Measurements from ENCODE around the gene PUM1.
"Not testable (repeated sequence)": the region's sequence is repeated elsewhere in the genome, so short reads cannot be mapped to it uniquely, and the experiment has no call there.

PUM1 gene

GRCh38 chr1:31064111-31064717, 1.3 kb downstream of the PUM1 start:
- DNase-seq = no peak

- peak; percentile 24 for DNase-seq
Measured at GRCh38 chr1:31063631-31064030, 1.9 kb downstream of the PUM1 start.

GRCh38 chr1:31062867-31063380, 2.6 kb downstream of the PUM1 start:
- DNase-seq = no peak

- DNase-seq = not testable (repeated sequence)
Measured at GRCh38 chr1:31062162-31062866, 3.2 kb downstream of the PUM1 start.

GRCh38 chr1:31058012-31058411, 7.5 kb downstream of the PUM1 start:
- no peak for DNase-seq

DNA sequence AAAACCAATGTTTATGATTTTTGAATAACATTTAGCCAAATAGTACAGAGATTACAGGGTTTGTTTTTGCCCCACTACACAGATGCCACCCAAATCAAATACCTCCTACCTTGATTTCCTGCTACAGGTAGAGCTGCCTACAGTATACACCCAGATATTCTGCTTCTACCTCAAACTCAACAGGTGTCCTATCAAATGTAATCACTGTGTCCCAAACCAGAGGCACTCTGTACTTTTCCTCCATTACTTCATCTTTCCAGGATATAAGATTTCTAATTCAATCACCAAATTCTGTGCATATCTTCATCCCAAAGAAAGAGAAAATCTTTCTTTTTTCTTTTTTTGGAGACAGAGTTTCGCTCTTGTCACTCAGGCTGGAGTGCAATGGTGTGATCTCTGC, 9.6 kb downstream of the PUM1 start:
- DNase-seq = no peak

DNA sequence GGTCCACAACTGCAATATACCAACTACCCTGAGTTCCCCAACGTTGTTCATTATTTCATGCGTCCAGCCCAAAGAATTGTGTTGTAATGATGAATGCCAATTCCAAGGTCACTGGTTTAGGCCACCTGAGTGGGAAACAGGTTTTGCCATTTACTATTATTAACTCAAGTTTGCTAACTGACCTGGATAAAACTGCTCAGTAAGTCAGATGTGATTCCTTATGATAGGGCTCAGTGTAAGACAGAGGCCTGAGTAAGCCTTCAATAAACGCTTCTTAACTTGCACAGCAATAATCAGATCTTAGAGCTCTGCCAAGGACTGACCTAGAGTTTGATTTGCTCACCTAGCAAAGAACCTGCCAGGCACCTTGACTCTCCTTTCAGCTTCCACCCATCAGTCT, 10.0 kb downstream of the PUM1 start:
- DNase-seq = no peak

- no peak for DNase-seq
Measured at GRCh38 chr1:31054958-31055481, 10.5 kb downstream of the PUM1 start.

GRCh38 chr1:31054349-31054748, 11.2 kb downstream of the PUM1 start:
- peak; percentile 38 for DNase-seq

GRCh38 chr1:31052613-31053012, 12.9 kb downstream of the PUM1 start:
- not testable (repeated sequence) for DNase-seq

- DNase-seq = no peak
Measured at GRCh38 chr1:31051611-31052010, 13.9 kb downstream of the PUM1 start.

DNA sequence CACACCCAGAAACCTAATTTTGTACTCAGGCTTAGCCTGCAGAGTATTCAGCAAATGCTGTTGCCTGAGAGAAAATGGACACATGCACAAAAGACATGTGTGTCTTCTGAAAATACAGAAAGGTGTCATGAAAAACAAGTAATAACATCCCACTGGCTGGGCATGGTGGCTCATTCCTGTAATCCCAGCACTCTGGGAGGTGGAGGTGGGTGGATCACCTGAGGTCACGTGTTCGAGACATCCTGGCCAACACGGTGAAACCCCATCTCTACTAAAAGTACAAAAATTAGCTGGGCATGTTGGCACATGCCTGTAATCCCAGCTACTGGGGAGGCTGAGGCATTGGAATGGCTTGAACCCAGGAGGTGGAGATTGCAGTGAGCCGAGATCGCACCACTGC, 18.0 kb downstream of the PUM1 start:
- DNase-seq = not testable (repeated sequence)

DNA sequence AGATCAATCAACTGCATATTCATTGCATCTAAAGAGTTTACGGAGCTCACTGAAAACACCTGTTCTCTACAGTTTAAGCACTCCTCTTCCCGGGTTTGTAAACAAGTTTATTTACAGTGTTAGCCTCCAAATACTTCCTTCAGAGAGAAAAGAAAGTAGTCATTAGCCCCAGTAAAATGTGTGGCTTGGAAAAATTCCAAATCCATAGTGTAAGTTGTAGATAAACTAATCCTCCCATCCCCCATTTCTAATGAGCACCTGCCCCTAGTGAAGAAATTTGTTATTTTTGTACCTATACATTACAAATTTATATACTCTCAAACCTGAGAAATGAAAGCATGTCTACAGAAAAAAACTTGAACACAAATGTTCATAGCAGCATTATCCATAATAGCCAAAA, 21.9 kb downstream of the PUM1 start:
- DNase-seq = no peak

DNA sequence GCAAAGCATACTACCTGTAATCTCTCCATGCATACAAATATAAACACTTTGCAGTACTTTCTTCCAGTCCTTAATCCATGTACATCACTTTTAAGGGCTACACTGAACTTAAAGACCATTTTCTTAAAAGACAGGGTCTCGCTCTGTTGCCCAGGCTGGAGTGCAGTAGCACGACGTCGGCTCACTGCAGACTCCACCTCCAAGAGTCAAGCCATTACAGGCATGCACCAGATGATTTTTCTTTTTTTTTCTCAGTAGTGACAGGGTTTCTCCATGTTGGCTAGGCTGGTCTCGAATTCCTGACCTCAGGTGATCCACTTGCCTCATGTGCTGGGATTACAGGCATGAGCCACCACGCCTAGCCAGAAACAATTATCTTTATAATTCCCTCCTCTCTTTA, 22.9 kb downstream of the PUM1 start:
- DNase-seq = no peak

DNA sequence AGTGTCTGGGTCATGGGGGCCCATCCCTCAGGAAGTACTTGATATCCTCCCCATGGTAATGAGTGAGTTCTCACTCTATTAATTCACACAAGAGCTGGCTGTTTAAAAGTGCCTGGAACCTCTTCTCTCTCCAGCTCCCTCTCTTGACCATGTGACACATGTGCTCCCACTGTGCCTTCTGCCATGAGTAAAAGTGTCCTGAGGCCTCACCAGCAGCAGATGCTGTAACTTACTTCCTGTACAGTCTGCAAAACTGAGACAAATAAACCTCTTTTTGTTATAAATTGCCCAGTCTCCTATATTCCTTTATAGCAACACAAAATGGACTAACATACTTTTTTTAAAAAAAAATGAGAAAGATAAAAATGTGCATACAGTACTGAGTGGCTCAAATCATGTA, 24.0 kb downstream of the PUM1 start:
- no peak for DNase-seq

DNA sequence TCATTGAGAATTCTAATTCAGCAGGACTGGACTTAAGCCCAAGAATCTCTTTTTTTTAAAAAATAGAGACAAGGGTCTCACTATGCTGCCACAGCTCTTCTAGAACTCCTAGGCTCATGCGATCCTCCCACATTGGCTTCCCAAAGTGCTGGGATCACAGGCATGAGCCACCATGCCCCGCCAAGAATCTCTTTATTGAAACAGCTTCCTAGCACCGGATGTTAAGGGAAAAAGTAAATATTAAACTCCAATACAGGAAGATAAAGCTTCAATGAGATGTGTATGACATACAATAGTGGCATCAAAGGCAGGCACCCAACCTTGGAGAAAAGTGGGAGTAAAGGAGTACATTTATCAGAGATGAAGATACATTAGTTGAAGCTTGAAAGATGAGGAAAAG, 25.5 kb downstream of the PUM1 start:
- DNase-seq = no peak

GRCh38 chr1:31038935-31039334, 26.6 kb downstream of the PUM1 start:
- DNase-seq = not testable (repeated sequence)

GRCh38 chr1:31038360-31038759, 27.2 kb downstream of the PUM1 start:
- no peak for DNase-seq

- DNase-seq = peak; percentile 64
Measured at GRCh38 chr1:31036749-31037500, 28.6 kb downstream of the PUM1 start.

GRCh38 chr1:31033598-31033997, 31.9 kb downstream of the PUM1 start:
- DNase-seq = no peak

GRCh38 chr1:31032266-31032665, 33.3 kb downstream of the PUM1 start:
- DNase-seq = no peak

GRCh38 chr1:31031330-31032143, 34.0 kb downstream of the PUM1 start:
- DNase-seq = no peak

DNA sequence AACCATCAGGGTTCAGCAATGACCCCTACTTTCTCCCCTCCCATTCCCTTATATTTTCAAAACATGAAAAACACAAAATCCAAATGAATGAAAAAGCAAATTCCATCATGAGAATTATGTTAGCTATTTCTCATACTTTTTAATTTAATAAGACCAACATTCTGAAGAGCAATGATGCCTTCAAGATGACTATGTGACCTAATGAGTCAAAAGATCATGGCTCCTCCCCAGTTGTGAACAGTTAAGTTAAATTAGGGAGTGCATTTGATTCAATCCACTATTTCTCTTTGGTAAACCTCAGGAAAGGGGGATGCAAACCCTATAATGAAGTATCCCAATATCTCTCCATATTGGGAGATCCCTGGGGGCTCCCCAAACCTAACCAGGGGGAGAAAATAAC, 36.5 kb downstream of the PUM1 start:
- no peak for DNase-seq

All from activated CD4-positive, alpha-beta T cell treated with anti-CD3 and anti-CD28 coated beads, Interleukin-2, amount 50 U/mL, for 16 hours (primary cell).